Right lobe of liver (tissue), 6 donors: ENCODE data around the gene PIAS1. TPM values are rescaled to one million over a fixed set of nuclear protein-coding genes. Genes with fewer than 3 reads are reported as not detected.

Source experiments
- ATAC-seq, 4 donors: fragments of 200-7000 bp; cut with Tn5 transposase; one replicate each; pipeline ENCODE4 v1.9.1; 2020; ENCODE audit warnings: mild to moderate bottlenecking in 4 of 4, moderate library complexity in 4 of 4
- DNase-seq, 3 donors: peaks; one replicate each; pipeline ENCODE4 v3.0.0-alpha.2; 2020
- H3K27ac ChIP-seq, 3 donors: fragments of 200-600 bp; one replicate each; pipeline ENCODE4 v1.8.0; 2022
- H3K27me3 ChIP-seq, 2 donors: fragments of 200-600 bp; one replicate each; pipeline ENCODE4 v1.8.0; 2022
- H3K36me3 ChIP-seq, 4 donors: fragments of 200-600 bp; sonication (generic) in 1 of 4; one replicate each; pipeline versions ENCODE4 v1.5.1 to v1.8.0; 2017 to 2022; ENCODE audit warnings: control low read depth in 1 of 4
- H3K4me1 ChIP-seq, 4 donors: fragments of 200-600 bp; sonication (generic) in 1 of 4; one replicate each; pipeline versions ENCODE4 v1.5.1 to v1.8.0; 2017 to 2022; ENCODE audit warnings: control low read depth in 1 of 4
- H3K4me3 ChIP-seq, 3 donors: fragments of 200-600 bp; one replicate each; pipeline ENCODE4 v1.8.0; 2022
- H3K9me3 ChIP-seq, 4 donors: fragments of 200-600 bp; sonication (generic) in 1 of 4; one replicate each; pipeline versions ENCODE4 v1.5.1 to v1.8.0; 2017 to 2022; ENCODE audit warnings: control low read depth in 1 of 4
- POLR2A ChIP-seq: fragments of 450-650 bp; IDR thresholded peaks from one replicate; pipeline ENCODE4 v1.6.1; 2017; ENCODE audit warnings: antibody characterized with exemption, mild to moderate bottlenecking
- WGBS: methylation state at CpG from one replicate; pipeline ENCODE4 v1.1.6; 2018; ENCODE audit warnings: low coverage, low lambda C conversion rate; ENCODE audit not compliant: insufficient coverage; ENCODE audit errors: missing lambda C conversion rate; 5-methylcytosine and 5-hydroxymethylcytosine counted together
- intact Hi-C, 2 donors: fragments of 100-400 bp; cut with DNase I; formaldehyde crosslinking; loops; one replicate each; pipeline versions ENCODE4 v1.11.2 to v1.14.1; 2022
- total RNA-seq, 6 experiments: library from RNA; depleted of rRNA in 2 of 6; stranded (reverse); fragments of >200 nt in 2 of 6; fragmentation: NEBNext Ultra II Directional in 3 of 6; extraction: Animal tissue kit (Norgen Biotek cat#: 25700) in 3 of 6; gene quantifications; one replicate each; pipeline versions ENCODE4 v1.1.0 to v1.2.4, GENCODE V29; 2016 to 2023
- TF ChIP-seq, protein P1 (sequence below), 4 donors: fragments of 200-600 bp in 3 of 4; fragments of 450-650 bp in 1 of 4; IDR thresholded peaks; one replicate each; pipeline versions ENCODE4 v1.5.1 to v1.8.0; 2016 to 2022; ENCODE audit warnings: antibody characterized with exemption in 4 of 4, mild to moderate bottlenecking in 2 of 4
- donor health status: DM: no; HTN: yes; CAD: no.
- donor health status: DM: no; HTN: no; CAD: no.
- donor health status: DM: no; HTN: no; CAD: no.
- donor health status: DM: no; HTN: yes; CAD: no.
- donor health status: DM: no; HTN: yes; CAD: no.

Gene PIAS1
- total RNA-seq, 6 experiments from 2014 or later, result 8.1 to 17.3 (median 13.1) TPM

DNA sequence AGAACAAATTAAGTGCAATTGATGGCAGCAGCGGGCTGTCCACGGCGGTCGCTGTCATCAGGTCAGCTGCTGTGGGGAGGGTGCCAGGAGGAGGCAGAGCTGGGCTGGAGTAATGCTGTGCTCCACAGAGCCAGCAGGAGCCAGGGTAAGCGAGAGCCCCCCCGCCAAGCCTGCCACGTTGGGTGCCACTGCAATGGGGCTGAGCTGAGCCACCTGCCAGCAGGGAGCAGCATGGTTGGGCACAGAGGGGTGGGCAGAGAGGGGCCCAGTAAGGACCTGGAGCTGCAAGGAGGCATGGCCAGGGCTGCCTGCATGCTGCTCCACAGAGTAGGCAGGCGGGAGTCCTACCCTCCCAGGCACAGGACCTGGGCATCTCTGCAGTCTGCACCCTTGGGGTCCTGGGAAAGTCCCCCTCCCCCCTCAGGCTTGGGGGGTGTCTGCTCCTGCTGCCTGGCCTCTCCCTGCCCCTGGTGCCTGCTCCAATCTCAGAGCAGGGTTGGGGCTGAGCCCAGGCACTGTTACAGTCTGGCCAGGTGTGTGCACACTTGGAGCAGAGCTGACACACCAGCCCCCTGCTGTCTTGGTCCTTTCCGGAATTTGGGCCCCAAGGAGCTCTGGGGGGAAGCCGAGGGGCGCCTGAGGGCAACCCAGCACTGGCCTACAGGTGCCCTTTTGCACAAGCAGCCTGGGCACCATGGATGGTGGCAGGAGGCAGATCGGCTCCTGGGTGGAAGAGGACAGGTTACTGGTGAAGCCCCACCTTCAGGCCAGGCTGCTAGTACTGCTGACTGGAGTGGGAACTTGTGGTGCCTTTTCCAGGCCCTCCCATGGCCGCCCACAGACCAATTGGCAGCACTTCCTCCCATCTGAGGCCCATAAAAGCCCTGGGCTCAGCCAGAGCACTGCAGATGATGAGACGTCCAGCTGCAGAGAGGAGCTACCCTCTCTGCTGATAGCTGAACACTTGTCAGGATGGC is 8.5 kb upstream of the PIAS1 start:
- ATAC-seq (no peak), DNase-seq (no peak)
- no peak overlapping the region for H3K27ac ChIP-seq
- 87% methylated on average over 3 of the region's 14 CpGs for WGBS
- H3K4me1 ChIP-seq, result peaks cover 0 to 16% (median 2%) of the 10 kb centered on the region in 4 donors
- H3K27me3 ChIP-seq, result no peaks in the 10 kb centered on the region
- H3K36me3 ChIP-seq, result no peaks in the 10 kb centered on the region
- intact Hi-C loops, result no loop called here
- TF ChIP-seq, protein P1, sequence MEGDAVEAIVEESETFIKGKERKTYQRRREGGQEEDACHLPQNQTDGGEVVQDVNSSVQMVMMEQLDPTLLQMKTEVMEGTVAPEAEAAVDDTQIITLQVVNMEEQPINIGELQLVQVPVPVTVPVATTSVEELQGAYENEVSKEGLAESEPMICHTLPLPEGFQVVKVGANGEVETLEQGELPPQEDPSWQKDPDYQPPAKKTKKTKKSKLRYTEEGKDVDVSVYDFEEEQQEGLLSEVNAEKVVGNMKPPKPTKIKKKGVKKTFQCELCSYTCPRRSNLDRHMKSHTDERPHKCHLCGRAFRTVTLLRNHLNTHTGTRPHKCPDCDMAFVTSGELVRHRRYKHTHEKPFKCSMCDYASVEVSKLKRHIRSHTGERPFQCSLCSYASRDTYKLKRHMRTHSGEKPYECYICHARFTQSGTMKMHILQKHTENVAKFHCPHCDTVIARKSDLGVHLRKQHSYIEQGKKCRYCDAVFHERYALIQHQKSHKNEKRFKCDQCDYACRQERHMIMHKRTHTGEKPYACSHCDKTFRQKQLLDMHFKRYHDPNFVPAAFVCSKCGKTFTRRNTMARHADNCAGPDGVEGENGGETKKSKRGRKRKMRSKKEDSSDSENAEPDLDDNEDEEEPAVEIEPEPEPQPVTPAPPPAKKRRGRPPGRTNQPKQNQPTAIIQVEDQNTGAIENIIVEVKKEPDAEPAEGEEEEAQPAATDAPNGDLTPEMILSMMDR (IDR thresholded peaks at IDR 0.05), result no peak
- no peak for TF ChIP-seq POLR2A
- no peaks in the 10 kb centered on the region for H3K9me3 ChIP-seq
- H3K4me3 ChIP-seq, result no peak overlapping the region

- no peak for DNase-seq
- no peaks in the 10 kb centered on the region for H3K36me3 ChIP-seq
- no peaks in the 10 kb centered on the region for H3K9me3 ChIP-seq
- intact Hi-C loops, result no loop called here
- no peak overlapping the region for H3K27ac ChIP-seq
- no peak overlapping the region for H3K4me3 ChIP-seq
- 90% methylated on average over 3 of the region's 3 CpGs for WGBS
- no peaks in the 10 kb centered on the region for H3K27me3 ChIP-seq
- TF ChIP-seq POLR2A, result no peak
- TF ChIP-seq, protein P1 (IDR thresholded peaks at IDR 0.05), result no peak
- peaks cover 0 to 2% (median 0%) of the 10 kb centered on the region in 4 donors for H3K4me1 ChIP-seq
- ATAC-seq, result no peak
These were observed 6.3 kb upstream of the PIAS1 start for GRCh38 chr15:68047826-68048225.

DNA sequence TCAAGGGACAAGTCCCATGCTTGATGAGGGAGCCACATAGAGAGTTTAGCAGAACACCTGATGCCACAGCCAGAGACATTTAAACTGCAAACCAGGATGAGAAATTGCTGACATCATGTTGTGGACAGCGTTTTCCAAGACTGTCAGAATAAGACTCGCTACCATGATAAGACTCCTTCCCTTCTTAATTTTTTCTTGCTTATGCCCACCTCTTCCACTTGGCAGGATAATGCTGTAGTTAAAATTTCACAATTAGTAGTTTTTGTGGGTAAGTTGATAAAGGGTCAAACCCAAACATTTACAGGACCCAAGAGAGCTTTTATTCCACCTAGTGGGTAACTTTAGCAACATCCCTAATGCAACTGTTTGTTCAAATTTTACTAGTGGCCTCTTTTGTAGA is 3.0 kb upstream of the PIAS1 start:
- no peak for DNase-seq
- no peak overlapping the region for H3K4me3 ChIP-seq
- no peak for TF ChIP-seq POLR2A
- TF ChIP-seq, protein P1 (IDR thresholded peaks at IDR 0.05), result peak in 3 of 4 donors; percentile 11 to 26 (median 15)
- no peak for ATAC-seq
- H3K36me3 ChIP-seq, result no peaks in the 10 kb centered on the region
- intact Hi-C loops, result no loop called here
- H3K4me1 ChIP-seq, result peaks cover 0 to 5% (median 2%) of the 10 kb centered on the region in 4 donors
- no peaks in the 10 kb centered on the region for H3K9me3 ChIP-seq
- WGBS, result 61% methylated on average over 2 of the region's 2 CpGs
- H3K27ac ChIP-seq, result no peak overlapping the region
- no peaks in the 10 kb centered on the region for H3K27me3 ChIP-seq

DNA sequence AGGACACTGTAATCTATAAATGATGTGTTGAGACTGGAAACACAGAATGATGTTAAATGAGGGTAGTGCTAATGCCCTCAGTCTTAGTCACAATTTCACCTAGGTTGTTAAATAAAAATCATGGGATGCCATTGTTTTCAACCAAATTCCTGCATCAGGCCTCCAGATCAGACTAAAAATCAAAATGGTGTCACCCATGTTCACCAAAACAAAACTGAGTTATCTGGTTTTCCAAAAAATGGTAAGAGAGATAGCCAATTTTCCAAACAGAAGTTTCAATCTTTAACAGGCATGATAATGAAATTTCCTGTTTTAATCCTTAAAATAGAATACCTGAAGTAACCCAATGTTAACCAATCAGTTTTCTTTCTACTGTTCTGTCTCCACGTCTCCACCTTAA is 2.2 kb upstream of the PIAS1 start:
- 80% methylated on average over 1 of the region's 1 CpG for WGBS
- H3K4me1 ChIP-seq, result peaks cover 0 to 13% (median 6%) of the 10 kb centered on the region in 4 donors
- ATAC-seq, result no peak
- no peaks in the 10 kb centered on the region for H3K36me3 ChIP-seq
- no peaks in the 10 kb centered on the region for H3K27me3 ChIP-seq
- no peaks in the 10 kb centered on the region for H3K9me3 ChIP-seq
- TF ChIP-seq, protein P1 (IDR thresholded peaks at IDR 0.05), result no peak
- TF ChIP-seq POLR2A, result no peak
- no peak for DNase-seq
- H3K27ac ChIP-seq, result no peak overlapping the region
- intact Hi-C loops, result no loop called here
- no peak overlapping the region for H3K4me3 ChIP-seq
